Epithelial cell of esophagus (primary cell): ENCODE results near the gene STAT3.
A peak's percentile ranks its signal among the peaks of the same experiment; 100 is the strongest.

Source experiments
- DNase-seq: peaks from one replicate; pipeline ENCODE4 v3.0.0; 2010; ENCODE audit warnings: low read depth
- H3K4me3 ChIP-seq: 2 replicates; pipeline ENCODE4 v1.5.1; 2011; ENCODE audit warnings: mild to moderate bottlenecking, low read length, control low read depth
- CTCF ChIP-seq: IDR thresholded peaks from 2 replicates; pipeline ENCODE4 v1.5.1; 2011; ENCODE audit warnings: low read depth, mild to moderate bottlenecking, low read length, control low read depth, inconsistent platforms; ENCODE audit not compliant: insufficient read depth; ENCODE audit errors: missing control alignments

Gene STAT3

GRCh38 chr17:42316755-42317154 lies 71.5 kb downstream of the STAT3 start:
- no peak for TF ChIP-seq CTCF
- no peak for DNase-seq
- H3K4me3 ChIP-seq = no peak overlapping the region

GRCh38 chr17:42315402-42316156 lies 72.7 kb downstream of the STAT3 start:
- H3K4me3 ChIP-seq = no peak overlapping the region
- DNase-seq = no peak
- TF ChIP-seq CTCF = no peak

GRCh38 chr17:42313773-42314566 lies 74.3 kb downstream of the STAT3 start:
- DNase-seq = peak; percentile 86
- TF ChIP-seq CTCF = no peak
- no peak overlapping the region for H3K4me3 ChIP-seq

- H3K4me3 ChIP-seq = no peak overlapping the region
- DNase-seq = no peak
- TF ChIP-seq CTCF = no peak
Measured at GRCh38 chr17:42313389-42313772, 74.9 kb downstream of the STAT3 start.

GRCh38 chr17:42312285-42313130 lies 75.7 kb downstream of the STAT3 start:
- peak; percentile 64 for TF ChIP-seq CTCF
- DNase-seq = peak; percentile 73
- H3K4me3 ChIP-seq = no peak overlapping the region

GRCh38 chr17:42312035-42312284 lies 76.3 kb downstream of the STAT3 start:
- no peak for TF ChIP-seq CTCF
- no peak overlapping the region for H3K4me3 ChIP-seq

More at GRCh38 chr17:42312035-42312284, 76.3 kb downstream of the STAT3 start:
- DNase-seq = no peak
